ENCODE data around the gene LRRC70.

Gene LRRC70

DNA sequence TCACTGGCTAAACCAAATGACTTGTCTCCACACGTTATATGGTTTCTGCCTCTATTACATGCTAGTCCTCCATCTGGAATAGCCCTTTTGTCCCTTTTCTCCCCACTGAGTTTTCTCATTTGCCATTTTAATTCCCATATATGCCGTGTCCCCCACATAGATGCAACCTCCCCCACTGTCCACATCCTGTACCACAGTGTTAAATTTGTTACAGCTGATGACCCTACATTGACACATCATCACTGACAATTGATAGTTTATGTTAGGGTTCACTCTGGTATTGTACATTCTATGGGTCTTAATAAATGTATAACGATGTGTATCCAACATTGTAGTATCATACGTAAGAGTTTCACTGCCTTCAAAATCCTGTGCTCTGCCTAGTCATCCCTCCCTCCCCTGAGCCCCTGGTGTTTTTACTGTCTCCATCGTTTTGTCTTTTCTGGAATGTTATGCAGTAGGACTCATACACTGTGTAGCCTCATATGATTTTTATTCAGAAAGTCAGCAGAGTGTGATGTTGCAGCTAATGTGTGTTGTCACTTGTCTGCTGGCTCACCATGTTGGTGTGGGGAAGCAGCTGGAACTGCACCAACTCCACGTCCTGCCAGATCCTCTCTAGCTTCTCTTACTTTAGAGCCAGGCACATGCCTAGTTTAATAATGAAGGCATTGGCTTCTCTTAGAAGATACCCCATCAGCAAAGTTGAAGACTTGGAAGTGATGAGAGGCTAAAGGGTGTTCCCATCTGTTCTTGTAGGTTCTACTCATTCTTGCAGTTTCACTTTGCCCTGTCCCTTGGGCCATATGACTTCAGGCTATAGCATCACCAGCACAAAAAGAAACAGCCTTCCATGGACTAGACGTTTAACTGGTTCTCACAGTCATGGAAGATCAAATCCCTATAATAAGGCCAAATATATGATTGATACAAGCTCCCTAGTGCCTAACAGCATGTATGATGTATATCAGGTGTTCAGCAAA is 30.2 kb downstream of the LRRC70 start:
- TF ChIP-seq GABPA (IDR thresholded peaks at IDR 0.05; ENCODE audit: low read depth) (no peak), POLR2AphosphoS5 (IDR thresholded peaks at IDR 0.05; ENCODE audit: low read depth) (no peak), SPI1 (IDR thresholded peaks at IDR 0.05; ENCODE audit: borderline replicate concordance, low read depth) (no peak)
- TF ChIP-seq, protein P1, sequence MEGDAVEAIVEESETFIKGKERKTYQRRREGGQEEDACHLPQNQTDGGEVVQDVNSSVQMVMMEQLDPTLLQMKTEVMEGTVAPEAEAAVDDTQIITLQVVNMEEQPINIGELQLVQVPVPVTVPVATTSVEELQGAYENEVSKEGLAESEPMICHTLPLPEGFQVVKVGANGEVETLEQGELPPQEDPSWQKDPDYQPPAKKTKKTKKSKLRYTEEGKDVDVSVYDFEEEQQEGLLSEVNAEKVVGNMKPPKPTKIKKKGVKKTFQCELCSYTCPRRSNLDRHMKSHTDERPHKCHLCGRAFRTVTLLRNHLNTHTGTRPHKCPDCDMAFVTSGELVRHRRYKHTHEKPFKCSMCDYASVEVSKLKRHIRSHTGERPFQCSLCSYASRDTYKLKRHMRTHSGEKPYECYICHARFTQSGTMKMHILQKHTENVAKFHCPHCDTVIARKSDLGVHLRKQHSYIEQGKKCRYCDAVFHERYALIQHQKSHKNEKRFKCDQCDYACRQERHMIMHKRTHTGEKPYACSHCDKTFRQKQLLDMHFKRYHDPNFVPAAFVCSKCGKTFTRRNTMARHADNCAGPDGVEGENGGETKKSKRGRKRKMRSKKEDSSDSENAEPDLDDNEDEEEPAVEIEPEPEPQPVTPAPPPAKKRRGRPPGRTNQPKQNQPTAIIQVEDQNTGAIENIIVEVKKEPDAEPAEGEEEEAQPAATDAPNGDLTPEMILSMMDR (IDR thresholded peaks at IDR 0.05; ENCODE audit: insufficient read depth, low read length) = no peak
- TF ChIP-seq, protein P2, sequence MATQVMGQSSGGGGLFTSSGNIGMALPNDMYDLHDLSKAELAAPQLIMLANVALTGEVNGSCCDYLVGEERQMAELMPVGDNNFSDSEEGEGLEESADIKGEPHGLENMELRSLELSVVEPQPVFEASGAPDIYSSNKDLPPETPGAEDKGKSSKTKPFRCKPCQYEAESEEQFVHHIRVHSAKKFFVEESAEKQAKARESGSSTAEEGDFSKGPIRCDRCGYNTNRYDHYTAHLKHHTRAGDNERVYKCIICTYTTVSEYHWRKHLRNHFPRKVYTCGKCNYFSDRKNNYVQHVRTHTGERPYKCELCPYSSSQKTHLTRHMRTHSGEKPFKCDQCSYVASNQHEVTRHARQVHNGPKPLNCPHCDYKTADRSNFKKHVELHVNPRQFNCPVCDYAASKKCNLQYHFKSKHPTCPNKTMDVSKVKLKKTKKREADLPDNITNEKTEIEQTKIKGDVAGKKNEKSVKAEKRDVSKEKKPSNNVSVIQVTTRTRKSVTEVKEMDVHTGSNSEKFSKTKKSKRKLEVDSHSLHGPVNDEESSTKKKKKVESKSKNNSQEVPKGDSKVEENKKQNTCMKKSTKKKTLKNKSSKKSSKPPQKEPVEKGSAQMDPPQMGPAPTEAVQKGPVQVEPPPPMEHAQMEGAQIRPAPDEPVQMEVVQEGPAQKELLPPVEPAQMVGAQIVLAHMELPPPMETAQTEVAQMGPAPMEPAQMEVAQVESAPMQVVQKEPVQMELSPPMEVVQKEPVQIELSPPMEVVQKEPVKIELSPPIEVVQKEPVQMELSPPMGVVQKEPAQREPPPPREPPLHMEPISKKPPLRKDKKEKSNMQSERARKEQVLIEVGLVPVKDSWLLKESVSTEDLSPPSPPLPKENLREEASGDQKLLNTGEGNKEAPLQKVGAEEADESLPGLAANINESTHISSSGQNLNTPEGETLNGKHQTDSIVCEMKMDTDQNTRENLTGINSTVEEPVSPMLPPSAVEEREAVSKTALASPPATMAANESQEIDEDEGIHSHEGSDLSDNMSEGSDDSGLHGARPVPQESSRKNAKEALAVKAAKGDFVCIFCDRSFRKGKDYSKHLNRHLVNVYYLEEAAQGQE (IDR thresholded peaks at IDR 0.05; ENCODE audit: insufficient replicate concordance, low read depth) = no peak

DNA sequence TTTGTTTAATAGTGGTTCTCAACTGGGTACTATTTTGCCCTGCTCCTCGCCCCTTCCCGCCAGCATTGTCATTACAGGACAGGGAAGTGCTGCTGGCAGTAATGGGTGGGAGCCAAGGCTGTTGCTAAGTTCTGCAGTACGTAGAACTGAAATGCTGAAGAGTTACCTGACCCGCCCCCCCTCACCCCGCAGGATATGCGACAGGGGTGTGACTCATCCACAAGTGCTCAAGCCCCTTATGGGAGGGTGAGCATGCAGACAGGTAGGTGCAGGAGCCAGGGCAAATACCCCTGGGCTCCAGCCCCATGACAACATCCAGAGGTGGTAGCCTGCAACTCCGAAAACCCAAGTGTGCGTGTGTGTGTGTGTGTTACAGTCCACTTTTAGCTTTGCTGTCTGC is 35.7 kb downstream of the LRRC70 start:
- TF ChIP-seq GABPA (IDR thresholded peaks at IDR 0.05; ENCODE audit: low read depth) = no peak
- TF ChIP-seq, protein P1 (IDR thresholded peaks at IDR 0.05; ENCODE audit: insufficient read depth, low read length) = no peak
- TF ChIP-seq, protein P2 (IDR thresholded peaks at IDR 0.05; ENCODE audit: insufficient replicate concordance, low read depth) = no peak
- TF ChIP-seq POLR2AphosphoS5 (IDR thresholded peaks at IDR 0.05; ENCODE audit: low read depth) = no peak
- TF ChIP-seq SPI1 (IDR thresholded peaks at IDR 0.05; ENCODE audit: borderline replicate concordance, low read depth) = no peak
- no peaks in the 10 kb centered on the region for H3K27me3 ChIP-seq (ENCODE audit: insufficient read depth, poor library complexity, severe bottlenecking)
- H3K27ac ChIP-seq (replicated peaks) = no peak overlapping the region
- no peak for DNase-seq (ENCODE audit: low read depth in 1 of 2, low spot score in 1 of 2)
- H3K4me3 ChIP-seq (replicated peaks; ENCODE audit: insufficient read depth, low read length) = no peak overlapping the region

More for the DNA sequence above, 30.2 kb downstream of the LRRC70 start:
- no peak overlapping the region for H3K4me3 ChIP-seq (replicated peaks; ENCODE audit: insufficient read depth, low read length)
- H3K27ac ChIP-seq (replicated peaks) = no peak overlapping the region
- no peak for DNase-seq (ENCODE audit: low read depth in 1 of 2, low spot score in 1 of 2)
- H3K27me3 ChIP-seq (ENCODE audit: insufficient read depth, poor library complexity, severe bottlenecking) = no peaks in the 10 kb centered on the region

DNA sequence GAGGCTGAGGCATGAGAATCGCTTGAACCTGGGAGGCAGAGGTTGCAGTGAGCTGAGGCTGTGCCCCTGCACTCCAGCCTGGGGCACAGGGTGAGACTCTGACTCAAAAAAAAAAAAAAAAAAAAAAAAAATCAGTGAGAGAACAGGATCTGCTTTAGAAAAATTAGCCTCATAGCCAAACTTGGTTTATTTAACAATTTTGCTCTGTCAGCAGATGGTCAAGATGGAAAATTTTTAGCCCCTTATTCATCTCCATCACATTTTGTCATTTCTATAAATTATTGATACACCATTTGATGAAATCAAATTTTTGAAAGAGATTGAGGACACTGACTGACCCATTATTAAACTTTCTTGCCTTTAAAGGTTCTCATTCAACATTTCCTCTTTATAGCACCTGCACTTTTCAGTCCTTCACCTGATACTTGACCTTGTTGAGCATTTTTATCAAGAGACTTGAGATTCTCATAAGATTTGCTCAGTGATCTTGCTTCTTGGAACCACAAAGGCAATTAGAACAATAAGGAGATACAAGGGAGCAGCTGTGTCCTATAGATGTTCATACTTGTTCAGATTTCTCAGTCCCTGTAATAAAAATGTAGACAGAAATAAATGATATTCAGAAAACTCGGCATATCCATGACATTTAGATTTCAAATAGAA is 38.1 kb downstream of the LRRC70 start:
- no peak for DNase-seq (ENCODE audit: low read depth in 1 of 2, low spot score in 1 of 2)
- TF ChIP-seq POLR2AphosphoS5 (IDR thresholded peaks at IDR 0.05; ENCODE audit: low read depth) (no peak), SPI1 (IDR thresholded peaks at IDR 0.05; ENCODE audit: borderline replicate concordance, low read depth) (no peak), GABPA (IDR thresholded peaks at IDR 0.05; ENCODE audit: low read depth) (no peak)
- TF ChIP-seq, protein P1 (IDR thresholded peaks at IDR 0.05; ENCODE audit: insufficient read depth, low read length) = no peak
- TF ChIP-seq, protein P2 (IDR thresholded peaks at IDR 0.05; ENCODE audit: insufficient replicate concordance, low read depth) = no peak

More for the DNA sequence above, 38.1 kb downstream of the LRRC70 start:
- no peaks in the 10 kb centered on the region for H3K27me3 ChIP-seq (ENCODE audit: insufficient read depth, poor library complexity, severe bottlenecking)
- no peak overlapping the region for H3K4me3 ChIP-seq (replicated peaks; ENCODE audit: insufficient read depth, low read length)
- H3K27ac ChIP-seq (replicated peaks) = no peak overlapping the region
